ENCODE data around the gene TUBB. TPM values are rescaled to one million over a fixed set of nuclear protein-coding genes. Genes with fewer than 3 reads are reported as not detected.

Gene TUBB
- polyA plus RNA-seq, 3 donors: 1,054 to 1,337 (median 1,265) TPM

DNA sequence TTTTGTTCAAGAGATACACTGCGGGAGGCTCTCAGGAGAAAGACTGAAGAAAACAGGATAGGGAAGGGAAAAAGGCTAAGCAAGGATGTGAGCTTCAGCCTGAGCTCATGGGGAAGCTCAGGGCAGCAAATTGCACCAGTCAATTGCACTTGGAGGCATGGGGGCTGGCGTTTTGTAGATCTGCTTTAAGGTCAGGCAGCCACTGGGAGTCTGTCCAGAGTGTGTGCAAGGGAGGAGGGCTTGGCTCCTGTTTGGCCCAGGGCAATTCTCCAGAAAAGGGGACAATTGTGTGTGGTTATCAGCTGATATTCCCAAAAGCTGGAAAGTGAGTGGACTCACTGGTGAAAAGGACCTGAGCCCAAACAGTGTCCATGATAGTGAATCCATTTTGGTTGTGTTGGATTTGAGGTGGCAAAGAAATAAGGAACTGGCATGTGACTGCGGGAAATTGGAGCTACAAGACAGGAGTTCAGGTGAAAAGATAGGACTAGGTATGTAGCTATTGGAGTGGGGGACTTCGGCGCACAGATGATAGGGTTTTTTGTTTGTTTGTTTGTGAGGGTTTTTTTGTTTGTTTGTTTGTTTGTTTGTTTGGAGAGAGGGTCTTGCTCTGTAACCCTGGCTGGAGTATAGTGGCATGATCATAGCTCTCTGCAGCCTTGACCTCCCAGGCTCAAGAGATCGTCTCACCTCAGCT lies 46.5 kb downstream of the TUBB start:
- no peak for DNase-seq (ENCODE audit: extremely low read depth in 1 of 11, low read depth in 9 of 11, low spot score in 4 of 11)

GRCh38 chr6:30767158-30767943 lies 47.2 kb downstream of the TUBB start:
- DNase-seq (ENCODE audit: extremely low read depth in 1 of 11, low read depth in 9 of 11, low spot score in 4 of 11): no peak

GRCh38 chr6:30767944-30768301 lies 47.8 kb downstream of the TUBB start:
- DNase-seq (ENCODE audit: extremely low read depth in 1 of 11, low read depth in 9 of 11, low spot score in 4 of 11): no peak

DNA sequence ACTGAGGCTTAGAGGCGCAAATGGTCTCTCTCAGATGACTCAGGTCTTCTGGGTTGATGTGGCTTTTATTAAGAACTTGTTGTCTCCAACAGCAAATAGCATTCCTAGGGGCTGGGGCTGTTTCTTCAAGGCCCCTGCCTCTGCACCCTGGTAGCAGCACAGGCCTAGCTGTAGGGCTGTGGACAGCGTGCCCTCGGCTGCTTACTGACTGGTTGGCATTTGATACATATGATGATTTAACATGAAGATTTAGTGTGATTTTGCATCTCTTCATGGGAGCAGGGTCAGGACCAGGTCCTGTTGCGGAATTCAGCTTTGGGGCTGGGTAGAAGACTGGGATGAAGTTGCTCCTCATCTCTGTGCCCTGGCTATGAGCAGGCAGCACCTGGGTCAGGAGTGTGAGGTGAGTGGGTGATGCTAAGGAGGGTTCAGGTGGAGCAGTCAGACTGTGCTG lies 48.5 kb downstream of the TUBB start:
- DNase-seq (ENCODE audit: extremely low read depth in 1 of 11, low read depth in 9 of 11, low spot score in 4 of 11): no peak

- no peak for DNase-seq (ENCODE audit: extremely low read depth in 1 of 11, low read depth in 9 of 11, low spot score in 4 of 11)
These were observed 49.1 kb downstream of the TUBB start for GRCh38 chr6:30769088-30769852.

GRCh38 chr6:30769853-30770524 lies 49.8 kb downstream of the TUBB start:
- DNase-seq (ENCODE audit: extremely low read depth in 1 of 11, low read depth in 9 of 11, low spot score in 4 of 11): no peak

- no peak for DNase-seq (ENCODE audit: extremely low read depth in 1 of 11, low read depth in 9 of 11, low spot score in 4 of 11)
These were observed 50.4 kb downstream of the TUBB start for GRCh38 chr6:30770592-30770991.

DNA sequence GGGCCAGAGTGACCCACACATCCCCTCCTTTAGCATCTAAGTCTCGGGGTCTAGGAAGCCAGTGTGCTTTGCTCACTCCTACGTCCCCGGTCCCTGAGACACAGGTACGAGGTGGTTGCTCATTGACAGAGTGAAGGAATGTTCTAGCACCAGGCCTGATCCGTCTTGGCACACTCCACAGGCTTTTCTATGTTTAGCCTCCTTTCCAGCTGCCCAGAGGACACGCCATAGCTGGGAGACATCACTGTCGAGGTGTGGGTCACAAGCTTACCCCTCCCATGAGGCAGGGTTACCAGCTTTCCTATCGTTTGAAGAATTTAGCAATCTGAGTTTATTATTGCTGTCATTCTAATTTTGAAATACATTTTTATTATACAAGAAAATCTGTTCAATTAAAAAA lies 54.5 kb downstream of the TUBB start:
- DNase-seq (ENCODE audit: extremely low read depth in 1 of 11, low read depth in 9 of 11, low spot score in 4 of 11): no peak

Other genes with a start within 250 kb of the TUBB start
- gene HLA-E, start 230.8 kb upstream of the TUBB start, polyA plus RNA-seq (ENCODE audit: insufficient read length in 3 of 3): 100 to 1,000 TPM in 2 of 3 donors, 10 to 100 TPM in 1; 93.8 to 126 (median 103) TPM
- gene GNL1, start 163.9 kb upstream of the TUBB start, polyA plus RNA-seq (ENCODE audit: insufficient read length in 3 of 3): 100 to 1,000 TPM in 1 of 3 donors, 10 to 100 TPM in 2; 85.3 to 112 (median 98.3) TPM
- gene PRR3, start 163.1 kb upstream of the TUBB start, polyA plus RNA-seq (ENCODE audit: insufficient read length in 3 of 3): 10 to 100 TPM; 30.2 to 36.8 (median 32.0) TPM
- 10 to 100 TPM; 68.1 to 74.4 (median 72.5) TPM for gene ABCF1, start 148.9 kb upstream of the TUBB start, polyA plus RNA-seq (ENCODE audit: insufficient read length in 3 of 3)
- 10 to 100 TPM; 49.1 to 56.9 (median 50.0) TPM for gene PPP1R10, start 103.1 kb upstream of the TUBB start, polyA plus RNA-seq (ENCODE audit: insufficient read length in 3 of 3)
- gene MRPS18B, start 102.5 kb upstream of the TUBB start, polyA plus RNA-seq (ENCODE audit: insufficient read length in 3 of 3): 10 to 100 TPM; 60.6 to 67.9 (median 62.2) TPM
- 10 to 100 TPM; 39.9 to 60.5 (median 43.3) TPM for gene ATAT1, start 93.5 kb upstream of the TUBB start, polyA plus RNA-seq (ENCODE audit: insufficient read length in 3 of 3)
- gene C6orf136, start 73.2 kb upstream of the TUBB start, polyA plus RNA-seq (ENCODE audit: insufficient read length in 3 of 3): 10 to 100 TPM; 18.2 to 29.8 (median 18.6) TPM
- 10 to 100 TPM; 46.2 to 51.0 (median 50.7) TPM for gene DHX16, start 47.3 kb upstream of the TUBB start, polyA plus RNA-seq (ENCODE audit: insufficient read length in 3 of 3)
- 10 to 100 TPM; 29.8 to 43.1 (median 34.2) TPM for gene PPP1R18, start 33.7 kb upstream of the TUBB start, polyA plus RNA-seq (ENCODE audit: insufficient read length in 3 of 3)
- gene NRM, start 29.4 kb upstream of the TUBB start, polyA plus RNA-seq (ENCODE audit: insufficient read length in 3 of 3): 10 to 100 TPM; 34.1 to 43.5 (median 35.2) TPM
- 10 to 100 TPM; 46.4 to 51.0 (median 48.0) TPM for gene MDC1, start 3.1 kb upstream of the TUBB start, polyA plus RNA-seq (ENCODE audit: insufficient read length in 3 of 3)
- 100 to 1,000 TPM; 134 to 139 (median 138) TPM for gene FLOT1, start 22.3 kb downstream of the TUBB start, polyA plus RNA-seq (ENCODE audit: insufficient read length in 3 of 3)
- 10 to 100 TPM; 18.3 to 29.0 (median 20.2) TPM for gene IER3, start 24.2 kb downstream of the TUBB start, polyA plus RNA-seq (ENCODE audit: insufficient read length in 3 of 3)
- 100 to 1,000 TPM; 145 to 195 (median 177) TPM for gene DDR1, start 164.2 kb downstream of the TUBB start, polyA plus RNA-seq (ENCODE audit: insufficient read length in 3 of 3)
- 10 to 100 TPM; 41.4 to 54.3 (median 48.3) TPM for gene GTF2H4, start 187.9 kb downstream of the TUBB start, polyA plus RNA-seq (ENCODE audit: insufficient read length in 3 of 3)
- gene VARS2, start 193.9 kb downstream of the TUBB start, polyA plus RNA-seq (ENCODE audit: insufficient read length in 3 of 3): 10 to 100 TPM; 41.6 to 50.7 (median 48.3) TPM
- 1 to 10 TPM in 2 of 3 donors, under 1 TPM in 1; 0.80 to 1.3 (median 1.2) TPM for gene SFTA2, start 211.8 kb downstream of the TUBB start, polyA plus RNA-seq (ENCODE audit: insufficient read length in 3 of 3)
- gene MUCL3, start 220.6 kb downstream of the TUBB start, polyA plus RNA-seq (ENCODE audit: insufficient read length in 3 of 3): under 1 TPM; 0.03 to 0.18 (median 0.08) TPM